HepG2 (cell line): Measurements from ENCODE around the gene THRB. TPM values are rescaled to one million over a fixed set of nuclear protein-coding genes. Genes with fewer than 3 reads are reported as not detected.

ENCODE experiments used
- ATAC-seq: fragments of 200-7000 bp; cut with Tn5 transposase; 3 replicates; pipeline ENCODE4 v1.9.1; 2020; ENCODE audit warnings: mild to moderate bottlenecking, moderate library complexity
- BruUV-seq: library from RNA; stranded (reverse); fragments of 400-500 nt; replicated peaks from 2 replicates; lab custom pipeline; 2021; lab: Mats Ljungman, UMichigan
- CTCF ChIA-PET: fragments of 300-600 bp; formaldehyde crosslinking; extraction: SDS; loops from one replicate; lab custom pipeline; 2021; ENCODE audit warnings: low total read pairs, inconsistent platforms, low intra/inter-chr PET ratio; lab: Yijun Ruan, JAX
- POLR2A ChIA-PET: fragments of 350-600 bp; sonication (Branson Sonifier 250); formaldehyde crosslinking; loops from one replicate; lab custom pipeline; 2020; ENCODE audit warnings: antibody characterized with exemption, inconsistent platforms; lab: Yijun Ruan, JAX
- DNase-seq: peaks from one replicate; pipeline ENCODE4 v3.0.0-alpha.2; 2015; ENCODE audit warnings: low spot score
- FAIRE-seq: peaks from 3 replicates; lab custom pipeline; 2011; peaks lifted over from hg19 to GRCh38; lab: Jason Lieb, UNC
- H2AFZ ChIP-seq: one replicate; pipeline ENCODE4 v1.6.1; 2011; ENCODE audit warnings: low read length, inconsistent platforms
- H3K27ac ChIP-seq: fragments of 300-600 bp; 3 replicates; pipeline ENCODE4 v1.8.0; 2011; ENCODE audit warnings: mixed run types, mild to moderate bottlenecking, mixed read lengths, low read length, inconsistent platforms; ENCODE audit not compliant: insufficient read depth; ENCODE audit errors: extremely low read length
- H3K27me3 ChIP-seq, 2 experiments: fragments of 200-600 bp in 1 of 2; 2 replicates in 1 of 2; 3 replicates in 1 of 2; pipeline versions ENCODE4 v1.6.0 to v1.8.0; 2011; ENCODE audit warnings: low read length in 2 of 2, mild to moderate bottlenecking in 2 of 2, moderate library complexity in 2 of 2, inconsistent platforms in 1 of 2; ENCODE audit not compliant: insufficient read depth in 2 of 2, control insufficient read depth in 1 of 2
- H3K36me3 ChIP-seq, 2 experiments: fragments of 200-600 bp in 1 of 2; replicated peaks in 1 of 2; 2 replicates in 1 of 2; 3 replicates in 1 of 2; pipeline versions ENCODE4 v1.5.1 to v1.8.0; 2011; ENCODE audit warnings: low read length in 2 of 2, inconsistent platforms in 1 of 2; ENCODE audit not compliant: insufficient read depth in 2 of 2, control insufficient read depth in 1 of 2
- H3K4me1 ChIP-seq: 2 replicates; pipeline ENCODE4 v1.5.1; 2012; ENCODE audit warnings: low read length, inconsistent platforms; ENCODE audit not compliant: insufficient read depth
- H3K4me2 ChIP-seq: 2 replicates; pipeline ENCODE4 v1.6.0; 2011; ENCODE audit warnings: low read depth, low read length, inconsistent platforms
- H3K4me3 ChIP-seq, 3 experiments: fragments of 200-600 bp in 1 of 3; sonication (generic), shearing (Covaris generic) in 1 of 3; replicated peaks in 1 of 3; 2 replicates each; pipeline ENCODE4 v1.5.1; 2011 to 2016; ENCODE audit warnings: low read length in 3 of 3, inconsistent platforms in 2 of 3, low read depth in 2 of 3, mild to moderate bottlenecking in 2 of 3, control low read depth in 1 of 3, mixed read lengths in 1 of 3; ENCODE audit not compliant: insufficient read depth in 1 of 3
- H3K79me2 ChIP-seq: one replicate; pipeline ENCODE4 v1.6.1; 2011; ENCODE audit warnings: low read length, inconsistent platforms; ENCODE audit not compliant: insufficient read depth
- H3K9ac ChIP-seq: 2 replicates; pipeline ENCODE4 v1.6.0; 2011; ENCODE audit warnings: mild to moderate bottlenecking, low read depth, low read length, inconsistent platforms; ENCODE audit not compliant: insufficient read depth
- H3K9me3 ChIP-seq: 2 replicates; pipeline ENCODE4 v1.5.1; 2012; ENCODE audit warnings: mild to moderate bottlenecking, low read length
- H4K20me1 ChIP-seq: 2 replicates; pipeline ENCODE4 v1.6.0; 2011; ENCODE audit warnings: inconsistent platforms, mild to moderate bottlenecking, low read length, moderate library complexity; ENCODE audit not compliant: insufficient read depth
- SOX13 ChIP-seq, 3 experiments: fragments of 450-650 bp in 1 of 3; sonication (generic) in 1 of 3; formaldehyde crosslinking in 1 of 3; IDR thresholded peaks in 2 of 3; conservative IDR thresholded peaks in 1 of 3; 2 replicates each; pipeline versions ENCODE4 v1.5.0 to v1.6.1; 2016 to 2020; ENCODE audit warnings: antibody characterized with exemption in 1 of 3, mild to moderate bottlenecking in 1 of 3, missing compliant biosample characterization in 1 of 3, missing genetic modification reagents in 1 of 3, moderate library complexity in 1 of 3
- ZNF546 ChIP-seq: sonication (generic); formaldehyde crosslinking; conservative IDR thresholded peaks from 2 replicates; pipeline ENCODE4 v1.8.1; 2023; ENCODE audit warnings: mild to moderate bottlenecking, missing genetic modification reagents
- ZSCAN9 ChIP-seq: IDR thresholded peaks from 2 replicates; pipeline ENCODE4 v1.6.1; 2016; ENCODE audit warnings: borderline replicate concordance
- WGBS: methylation state at CpG from one replicate; pipeline ENCODE4 v1.1.6; 2017; ENCODE audit warnings: low lambda C conversion rate; 5-methylcytosine and 5-hydroxymethylcytosine counted together
- in situ Hi-C: cut with HindIII; loops from 2 replicates; pipeline ENCODE4 v1.10.0; 2017; ENCODE audit warnings: low pct_unique_long_range_greater_than_20kb; ENCODE audit not compliant: extremely low pct_ligation_motif_present
- intact Hi-C: fragments of 100-400 bp; cut with micrococcal nuclease; formaldehyde crosslinking; loops from one replicate; pipeline ENCODE4 v1.10.0; 2022; ENCODE audit not compliant: unreplicated experiment
- polyA plus RNA-seq, 8 experiments: library from polyadenylated mRNA; depleted of rRNA in 3 of 8; stranded (reverse) in 7 of 8; unstranded in 1 of 8; fragments of >200 nt; fragmentation: Illumina TruSeq in 4 of 8; extraction: Trizol in 4 of 8; gene quantifications; 2 replicates each; pipeline versions ENCODE4 v1.2.1 to v1.2.3, GENCODE V29; 2011 to 2016; ENCODE audit warnings: low read depth in 4 of 8, missing spikeins in 1 of 8, mixed read lengths in 1 of 8; ENCODE audit not compliant: insufficient read depth in 1 of 8
- total RNA-seq, 5 experiments: library from RNA; depleted of rRNA; stranded (reverse); fragments of >200 nt; fragmentation: Illumina TruSeq; extraction: Trizol; gene quantifications; 2 replicates each; pipeline ENCODE4 v1.2.3, GENCODE V29; 2016; ENCODE audit warnings: low read depth in 1 of 5
- TF ChIP-seq, protein P1 (sequence below): sonication (generic); formaldehyde crosslinking; IDR thresholded peaks from 2 replicates; pipeline ENCODE4 v1.4.0; 2020; ENCODE audit warnings: low read depth, mild to moderate bottlenecking, missing genetic modification reagents
- TF ChIP-seq, protein P2 (sequence below): sonication (generic); formaldehyde crosslinking; IDR thresholded peaks from 2 replicates; pipeline ENCODE4 v1.8.0; 2022; ENCODE audit warnings: missing genetic modification reagents, mild to moderate bottlenecking, moderate library complexity, borderline replicate concordance
- TF ChIP-seq, protein P3 (sequence below): sonication (generic); formaldehyde crosslinking; IDR thresholded peaks from 2 replicates; pipeline ENCODE4 v1.4.0; 2020; ENCODE audit warnings: missing genetic modification reagents
- TF ChIP-seq, protein P4 (sequence below): sonication (generic); formaldehyde crosslinking; conservative IDR thresholded peaks from 2 replicates; pipeline ENCODE4 v1.4.0; 2020; ENCODE audit warnings: missing genetic modification reagents

THRB gene
- total and polyA plus RNA-seq, 2 of the 13 experiments (the other 11 are each of a cell fraction or from before 2014, with no cell fraction given) = 4.7 to 22.7 TPM

DNA sequence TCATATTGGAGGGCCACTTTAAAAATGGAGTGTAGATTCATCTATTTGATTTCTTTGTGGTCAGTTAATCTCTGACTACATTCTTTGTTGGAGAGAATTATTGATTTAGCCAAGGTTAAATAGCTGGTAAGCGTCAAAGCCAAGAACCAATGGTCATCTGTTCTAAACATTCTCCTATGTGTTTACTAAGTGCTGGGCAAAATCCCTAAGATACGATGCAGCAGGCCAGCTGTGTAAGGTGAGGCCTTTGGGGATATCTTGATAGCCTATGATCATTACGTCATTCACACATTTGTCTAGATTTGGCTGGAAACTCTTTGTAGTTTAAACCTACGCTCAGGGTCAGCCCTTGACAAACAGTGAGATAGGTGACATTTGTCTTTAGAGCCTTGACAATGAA is 313.4 kb downstream of the THRB start:
- Histone ChIP-seq H3K9ac (no peak overlapping the region), H3K4me2 (no peak overlapping the region), H4K20me1 (no peaks in the 10 kb centered on the region), H3K4me1 (no peaks in the 10 kb centered on the region), H3K9me3 (no peaks in the 10 kb centered on the region), H2AFZ (no peak overlapping the region), H3K27ac (no peak overlapping the region), H3K36me3 (0 out of 5 replicates have a peak, but pooled peaks cover 0 to 1% of the 10 kb centered on the region in 2 experiments), H3K4me3 (no peak overlapping the region)
- CTCF ChIA-PET = no interaction called here
- BruUV-seq = no TSS peak
- DNase-seq (peak; percentile 6), ATAC-seq (peak; percentile 63), FAIRE-seq (no peak)
- POLR2A ChIA-PET = no interaction called here
- intact Hi-C loops = no loop called here
- TF ChIP-seq, protein P1, sequence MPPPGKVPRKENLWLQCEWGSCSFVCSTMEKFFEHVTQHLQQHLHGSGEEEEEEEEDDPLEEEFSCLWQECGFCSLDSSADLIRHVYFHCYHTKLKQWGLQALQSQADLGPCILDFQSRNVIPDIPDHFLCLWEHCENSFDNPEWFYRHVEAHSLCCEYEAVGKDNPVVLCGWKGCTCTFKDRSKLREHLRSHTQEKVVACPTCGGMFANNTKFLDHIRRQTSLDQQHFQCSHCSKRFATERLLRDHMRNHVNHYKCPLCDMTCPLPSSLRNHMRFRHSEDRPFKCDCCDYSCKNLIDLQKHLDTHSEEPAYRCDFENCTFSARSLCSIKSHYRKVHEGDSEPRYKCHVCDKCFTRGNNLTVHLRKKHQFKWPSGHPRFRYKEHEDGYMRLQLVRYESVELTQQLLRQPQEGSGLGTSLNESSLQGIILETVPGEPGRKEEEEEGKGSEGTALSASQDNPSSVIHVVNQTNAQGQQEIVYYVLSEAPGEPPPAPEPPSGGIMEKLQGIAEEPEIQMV = no peak
- no peak for TF ChIP-seq ZSCAN9
- no peak for TF ChIP-seq SOX13 (IDR thresholded peaks at IDR 0.05)
- TF ChIP-seq SOX13 (CRISPR knock-in tag; conservative IDR thresholded peaks at IDR 0.05 in 1 of 2, IDR thresholded peaks at IDR 0.05 in 1 of 2) = peak in 1 of 2 experiments; percentile 21; a peak in 1 of 4 replicates
- no peak for TF ChIP-seq ZNF546 (CRISPR knock-in tag)
- TF ChIP-seq, all 625 proteins: peak for 1
- WGBS = 79% methylated on average over 4 of the region's 4 CpGs
- in situ Hi-C loops = no loop called here
- Histone ChIP-seq H3K79me2 (no peaks in the 10 kb centered on the region), H3K27me3 (no peaks in the 10 kb centered on the region)

DNA sequence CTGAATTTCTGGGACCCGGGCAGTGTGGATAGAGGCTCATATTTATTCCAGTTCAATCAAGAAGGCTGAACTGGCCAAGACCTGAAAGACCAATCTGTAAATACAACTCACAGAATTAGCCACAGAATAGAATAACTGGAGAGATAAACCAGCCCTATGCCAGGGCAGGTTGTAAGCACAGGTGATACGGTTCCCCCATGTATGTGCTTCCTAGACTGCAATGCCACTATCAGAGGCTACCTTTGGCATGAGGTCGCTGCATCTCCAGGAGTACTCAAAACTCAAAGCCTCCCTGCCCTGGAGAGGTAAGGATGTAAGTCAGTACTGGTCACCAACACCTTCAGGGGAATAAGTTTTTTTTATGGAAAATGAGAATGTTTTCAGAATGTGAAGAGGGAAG is 314.0 kb downstream of the THRB start:
- Histone ChIP-seq H3K4me2 (no peak overlapping the region), H3K27ac (no peak overlapping the region), H3K27me3 (no peaks in the 10 kb centered on the region), H4K20me1 (no peaks in the 10 kb centered on the region), H2AFZ (no peak overlapping the region), H3K36me3 (0 out of 5 replicates have a peak, but pooled peaks cover 0 to 1% of the 10 kb centered on the region in 2 experiments), H3K9me3 (no peaks in the 10 kb centered on the region), H3K4me3 (no peak overlapping the region), H3K4me1 (no peaks in the 10 kb centered on the region), H3K79me2 (no peaks in the 10 kb centered on the region), H3K9ac (no peak overlapping the region)
- in situ Hi-C loops (no loop called here), intact Hi-C loops (no loop called here)
- 92% methylated on average over 3 of the region's 3 CpGs for whole genome bisulfite sequencing
- FAIRE-seq (no peak), ATAC-seq (no peak), DNase-seq (no peak)
- ChIA-PET CTCF (no interaction called here), POLR2A (no interaction called here)
- BruUV-seq = no TSS peak
- TF ChIP-seq, protein P2, sequence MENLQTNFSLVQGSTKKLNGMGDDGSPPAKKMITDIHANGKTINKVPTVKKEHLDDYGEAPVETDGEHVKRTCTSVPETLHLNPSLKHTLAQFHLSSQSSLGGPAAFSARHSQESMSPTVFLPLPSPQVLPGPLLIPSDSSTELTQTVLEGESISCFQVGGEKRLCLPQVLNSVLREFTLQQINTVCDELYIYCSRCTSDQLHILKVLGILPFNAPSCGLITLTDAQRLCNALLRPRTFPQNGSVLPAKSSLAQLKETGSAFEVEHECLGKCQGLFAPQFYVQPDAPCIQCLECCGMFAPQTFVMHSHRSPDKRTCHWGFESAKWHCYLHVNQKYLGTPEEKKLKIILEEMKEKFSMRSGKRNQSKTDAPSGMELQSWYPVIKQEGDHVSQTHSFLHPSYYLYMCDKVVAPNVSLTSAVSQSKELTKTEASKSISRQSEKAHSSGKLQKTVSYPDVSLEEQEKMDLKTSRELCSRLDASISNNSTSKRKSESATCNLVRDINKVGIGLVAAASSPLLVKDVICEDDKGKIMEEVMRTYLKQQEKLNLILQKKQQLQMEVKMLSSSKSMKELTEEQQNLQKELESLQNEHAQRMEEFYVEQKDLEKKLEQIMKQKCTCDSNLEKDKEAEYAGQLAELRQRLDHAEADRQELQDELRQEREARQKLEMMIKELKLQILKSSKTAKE = no peak
- TF ChIP-seq, protein P3, sequence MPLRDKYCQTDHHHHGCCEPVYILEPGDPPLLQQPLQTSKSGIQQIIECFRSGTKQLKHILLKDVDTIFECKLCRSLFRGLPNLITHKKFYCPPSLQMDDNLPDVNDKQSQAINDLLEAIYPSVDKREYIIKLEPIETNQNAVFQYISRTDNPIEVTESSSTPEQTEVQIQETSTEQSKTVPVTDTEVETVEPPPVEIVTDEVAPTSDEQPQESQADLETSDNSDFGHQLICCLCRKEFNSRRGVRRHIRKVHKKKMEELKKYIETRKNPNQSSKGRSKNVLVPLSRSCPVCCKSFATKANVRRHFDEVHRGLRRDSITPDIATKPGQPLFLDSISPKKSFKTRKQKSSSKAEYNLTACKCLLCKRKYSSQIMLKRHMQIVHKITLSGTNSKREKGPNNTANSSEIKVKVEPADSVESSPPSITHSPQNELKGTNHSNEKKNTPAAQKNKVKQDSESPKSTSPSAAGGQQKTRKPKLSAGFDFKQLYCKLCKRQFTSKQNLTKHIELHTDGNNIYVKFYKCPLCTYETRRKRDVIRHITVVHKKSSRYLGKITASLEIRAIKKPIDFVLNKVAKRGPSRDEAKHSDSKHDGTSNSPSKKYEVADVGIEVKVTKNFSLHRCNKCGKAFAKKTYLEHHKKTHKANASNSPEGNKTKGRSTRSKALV (CRISPR knock-in tag) = no peak
- TF ChIP-seq, protein P4, sequence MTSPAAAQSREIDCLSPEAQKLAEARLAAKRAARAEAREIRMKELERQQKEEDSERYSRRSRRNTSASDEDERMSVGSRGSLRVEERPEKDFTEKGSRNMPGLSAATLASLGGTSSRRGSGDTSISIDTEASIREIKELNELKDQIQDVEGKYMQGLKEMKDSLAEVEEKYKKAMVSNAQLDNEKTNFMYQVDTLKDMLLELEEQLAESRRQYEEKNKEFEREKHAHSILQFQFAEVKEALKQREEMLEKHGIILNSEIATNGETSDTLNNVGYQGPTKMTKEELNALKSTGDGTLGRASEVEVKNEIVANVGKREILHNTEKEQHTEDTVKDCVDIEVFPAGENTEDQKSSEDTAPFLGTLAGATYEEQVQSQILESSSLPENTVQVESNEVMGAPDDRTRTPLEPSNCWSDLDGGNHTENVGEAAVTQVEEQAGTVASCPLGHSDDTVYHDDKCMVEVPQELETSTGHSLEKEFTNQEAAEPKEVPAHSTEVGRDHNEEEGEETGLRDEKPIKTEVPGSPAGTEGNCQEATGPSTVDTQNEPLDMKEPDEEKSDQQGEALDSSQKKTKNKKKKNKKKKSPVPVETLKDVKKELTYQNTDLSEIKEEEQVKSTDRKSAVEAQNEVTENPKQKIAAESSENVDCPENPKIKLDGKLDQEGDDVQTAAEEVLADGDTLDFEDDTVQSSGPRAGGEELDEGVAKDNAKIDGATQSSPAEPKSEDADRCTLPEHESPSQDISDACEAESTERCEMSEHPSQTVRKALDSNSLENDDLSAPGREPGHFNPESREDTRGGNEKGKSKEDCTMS (CRISPR knock-in tag) = no peak
